GM18907 (cell line): ENCODE data around the gene PAFAH2.
"Not testable (repeated sequence)": the region's sequence is repeated elsewhere in the genome, so short reads cannot be mapped to it uniquely, and the experiment has no call there.

Experiments
- ATAC-seq: cut with Tn5 transposase; IDR thresholded peaks from one replicate; pipeline ENCODE4 v1.9.1; 2021; ENCODE audit warnings: mild to moderate bottlenecking, moderate library complexity; ENCODE audit not compliant: unreplicated experiment

PAFAH2 gene

DNA sequence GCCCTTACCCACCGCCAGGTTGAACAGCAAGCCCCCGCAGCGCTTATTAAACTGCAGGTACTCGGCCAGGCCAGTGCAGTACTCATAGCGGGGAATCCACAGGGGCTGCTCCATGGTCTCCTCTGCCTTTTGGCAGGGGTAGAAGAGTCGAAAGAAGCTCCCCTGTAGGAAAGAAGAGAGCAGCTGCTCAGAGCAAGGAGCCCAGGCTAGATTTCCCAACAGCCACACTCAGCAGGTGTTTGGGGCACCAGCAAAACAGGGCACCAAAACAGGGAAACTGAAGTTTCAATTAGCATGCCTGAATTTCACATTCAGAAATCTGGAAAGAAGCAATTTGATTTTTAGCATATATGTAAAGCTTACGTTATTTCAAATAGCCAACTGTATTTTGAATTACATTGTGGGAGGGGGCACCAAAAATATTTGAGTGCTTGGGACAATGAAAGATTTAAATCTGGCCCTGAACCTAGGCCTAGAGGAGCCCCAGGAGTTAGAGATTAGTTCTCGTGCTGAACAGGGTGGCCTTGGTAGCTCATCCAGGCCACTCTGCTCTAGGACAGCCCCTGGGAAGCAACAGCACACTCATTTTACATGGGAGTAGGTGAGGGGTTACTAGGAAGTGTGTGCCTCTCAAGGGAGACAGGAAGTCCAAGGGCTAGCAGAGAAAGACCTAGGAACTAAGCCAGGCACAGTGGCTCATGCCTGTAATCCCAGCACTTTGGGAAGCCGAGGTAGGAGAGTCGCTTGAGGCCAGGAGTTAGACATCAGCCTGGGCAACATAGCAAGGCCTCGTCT, 8.2 kb downstream of the PAFAH2 start:
- ATAC-seq: no peak

GRCh38 chr1:25987951-25988350, 9.9 kb downstream of the PAFAH2 start:
- no peak for ATAC-seq

DNA sequence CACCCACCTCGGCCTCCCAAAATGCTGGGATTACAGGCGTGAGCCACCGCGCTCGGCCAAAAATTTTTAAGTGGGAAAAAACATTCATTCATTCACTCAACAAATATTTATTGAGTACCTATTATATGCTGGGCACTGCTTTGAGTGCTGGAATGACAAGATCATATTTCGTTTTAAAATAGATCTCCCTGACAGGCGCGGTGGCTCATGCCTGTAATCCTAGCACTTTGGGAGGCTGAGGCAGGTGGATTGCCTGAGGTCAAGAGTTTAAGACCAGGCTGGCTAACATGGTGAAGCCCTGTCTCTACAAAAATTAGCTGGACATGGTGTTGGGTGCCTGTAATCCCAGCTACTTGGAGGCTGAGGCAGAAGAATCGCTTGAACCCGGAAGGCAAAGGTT, 11.1 kb downstream of the PAFAH2 start:
- ATAC-seq: not testable (repeated sequence)

- no peak for ATAC-seq
These were observed 12.2 kb downstream of the PAFAH2 start for GRCh38 chr1:25985670-25986069.

DNA sequence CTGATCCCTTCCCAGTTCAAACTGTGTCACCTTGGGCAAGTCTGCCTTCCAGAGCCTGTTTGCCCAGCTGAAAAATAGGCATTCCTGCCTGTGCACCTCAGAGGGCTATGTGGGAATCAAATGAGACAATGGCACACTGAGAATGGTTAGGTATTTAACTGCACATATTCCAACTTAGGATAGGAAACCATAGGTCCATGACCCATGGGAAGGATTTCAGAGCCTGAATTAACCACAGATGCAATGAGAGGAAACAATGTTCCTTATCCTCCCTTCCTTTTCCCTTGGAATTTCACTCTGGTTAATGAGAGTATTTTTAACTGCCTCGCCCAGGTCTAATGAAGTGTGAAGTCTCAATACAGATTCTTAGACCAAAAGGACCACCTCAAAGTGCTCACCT, 12.7 kb downstream of the PAFAH2 start:
- ATAC-seq: no peak

GRCh38 chr1:25979210-25979609, 18.7 kb downstream of the PAFAH2 start:
- no peak for ATAC-seq

DNA sequence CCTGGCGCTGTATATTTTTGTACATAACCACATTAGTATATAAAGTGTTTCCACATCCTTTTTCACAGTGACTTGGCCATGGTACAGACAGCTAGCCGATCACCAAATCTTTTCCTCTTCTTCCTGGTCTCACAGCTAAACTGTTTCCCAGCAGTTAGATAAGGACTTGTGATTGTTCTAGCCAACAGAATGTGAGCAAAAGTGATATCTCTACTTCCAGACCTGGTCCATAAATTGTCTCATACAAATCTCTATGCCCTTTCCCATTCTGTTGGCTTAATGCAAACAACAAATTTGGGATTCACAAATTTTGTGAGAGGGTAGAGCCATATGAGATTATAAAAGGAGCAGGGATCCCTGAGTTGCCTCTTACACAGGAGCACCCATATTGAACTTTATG, 19.5 kb downstream of the PAFAH2 start:
- ATAC-seq: no peak

DNA sequence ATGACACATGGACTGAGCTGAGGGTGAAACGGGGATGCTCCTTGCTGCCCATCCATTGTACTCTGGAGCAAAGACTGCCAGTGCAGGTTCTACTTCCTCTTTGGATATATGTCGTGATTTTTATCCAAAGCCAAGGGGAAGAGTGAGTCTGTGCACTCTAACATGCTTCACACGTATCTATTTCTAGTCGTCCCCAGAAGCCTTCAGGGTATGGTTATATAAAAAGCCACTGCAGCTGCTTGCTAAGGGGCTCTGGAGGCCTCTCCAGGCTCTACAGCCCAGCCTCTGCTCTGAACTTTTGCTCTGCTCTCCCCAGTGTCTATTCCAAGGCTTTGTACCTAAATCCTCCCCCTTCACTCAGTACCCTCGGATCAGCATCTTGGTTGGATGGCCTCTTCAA, 20.1 kb downstream of the PAFAH2 start:
- no peak for ATAC-seq

DNA sequence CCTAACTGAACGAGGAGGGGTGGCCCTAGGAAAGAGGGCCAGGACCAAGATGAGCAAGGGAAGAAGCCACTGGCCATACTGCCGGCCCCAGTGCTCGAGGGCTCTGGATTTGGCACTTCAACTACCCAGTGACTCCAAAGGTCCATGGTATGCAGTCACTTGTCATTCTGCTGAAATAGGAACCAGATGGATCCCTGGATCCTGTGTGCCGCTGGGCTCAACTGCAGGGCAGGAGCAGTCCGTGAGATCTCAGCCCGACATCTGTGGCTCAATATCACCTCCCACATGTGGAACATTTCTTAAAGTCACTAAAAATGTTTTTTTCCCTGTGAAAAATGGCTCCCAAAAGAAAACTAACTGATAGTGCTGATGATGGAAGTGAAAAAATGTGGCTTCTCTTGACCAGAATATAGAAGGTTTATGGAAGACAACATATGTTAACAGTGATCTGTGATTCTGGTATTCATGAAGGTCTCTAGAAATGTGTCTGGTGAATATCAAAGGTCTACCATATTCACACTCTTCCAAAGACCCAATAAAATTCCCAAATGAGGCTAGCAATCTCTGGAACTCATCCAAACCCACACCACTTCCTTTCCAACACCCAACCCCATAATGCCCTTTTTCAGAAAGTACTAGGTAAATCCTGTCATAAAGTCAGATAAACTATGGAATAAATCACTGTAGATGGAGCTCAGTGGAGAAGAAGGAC, 24.1 kb downstream of the PAFAH2 start:
- no peak for ATAC-seq

- ATAC-seq: no peak
These were observed 26.1 kb downstream of the PAFAH2 start for GRCh38 chr1:25971811-25972180.

GRCh38 chr1:25971066-25971810, 26.6 kb downstream of the PAFAH2 start:
- no peak for ATAC-seq

GRCh38 chr1:25967308-25967707, 30.6 kb downstream of the PAFAH2 start:
- no peak for ATAC-seq

- ATAC-seq: no peak
These were observed 38.3 kb downstream of the PAFAH2 start for GRCh38 chr1:25959611-25960010.

GRCh38 chr1:25958465-25958864, 39.4 kb downstream of the PAFAH2 start:
- ATAC-seq: no peak

DNA sequence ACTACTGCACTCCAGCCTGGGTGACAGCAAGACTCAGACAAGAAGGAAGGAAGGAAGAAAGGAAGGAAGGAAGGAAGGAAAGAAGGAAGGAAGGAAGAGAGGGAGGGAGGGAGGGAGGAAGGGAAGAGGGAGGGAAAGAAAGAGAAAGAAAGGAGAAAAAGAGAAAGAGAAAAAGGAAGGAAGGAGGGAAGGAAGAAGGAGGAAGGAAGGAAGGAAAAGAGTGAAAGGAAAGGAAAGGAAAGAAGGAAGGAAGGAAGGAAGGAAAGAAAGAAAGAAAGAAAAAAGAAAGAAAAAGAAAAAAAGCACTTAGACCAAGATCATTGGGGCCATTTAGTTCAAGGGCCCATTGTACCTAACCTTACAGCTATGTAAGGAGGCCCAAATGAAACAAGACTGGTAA, 42.3 kb downstream of the PAFAH2 start:
- ATAC-seq: no peak

GRCh38 chr1:25954282-25954938, 43.5 kb downstream of the PAFAH2 start:
- no peak for ATAC-seq

DNA sequence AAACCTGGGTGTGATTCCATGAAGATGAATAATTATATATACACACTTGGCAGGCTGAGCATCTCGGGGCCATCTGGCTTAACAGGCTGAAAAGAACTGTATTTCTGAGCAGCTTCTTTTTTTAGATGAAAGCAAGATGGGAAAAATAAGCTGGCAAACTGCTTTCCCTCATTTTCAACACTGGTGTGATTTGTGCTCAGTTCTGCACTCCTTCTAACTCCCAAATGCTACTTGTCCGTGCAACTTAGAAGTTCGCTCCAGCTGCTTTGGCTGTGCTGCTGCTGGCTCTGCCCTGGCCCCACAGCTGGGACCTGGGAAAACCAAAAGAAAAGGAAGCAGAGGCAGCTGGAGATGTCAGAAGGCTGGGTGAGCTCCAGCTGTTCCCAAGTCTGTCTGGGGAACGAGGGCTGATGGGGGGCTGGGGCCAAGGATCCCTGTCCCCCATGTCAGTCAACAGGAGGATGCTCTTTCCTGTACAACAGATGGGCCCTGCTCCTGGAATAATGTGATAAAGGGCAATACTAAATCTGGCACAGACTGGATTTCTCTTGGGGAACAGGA, 44.9 kb downstream of the PAFAH2 start:
- no peak for ATAC-seq

DNA sequence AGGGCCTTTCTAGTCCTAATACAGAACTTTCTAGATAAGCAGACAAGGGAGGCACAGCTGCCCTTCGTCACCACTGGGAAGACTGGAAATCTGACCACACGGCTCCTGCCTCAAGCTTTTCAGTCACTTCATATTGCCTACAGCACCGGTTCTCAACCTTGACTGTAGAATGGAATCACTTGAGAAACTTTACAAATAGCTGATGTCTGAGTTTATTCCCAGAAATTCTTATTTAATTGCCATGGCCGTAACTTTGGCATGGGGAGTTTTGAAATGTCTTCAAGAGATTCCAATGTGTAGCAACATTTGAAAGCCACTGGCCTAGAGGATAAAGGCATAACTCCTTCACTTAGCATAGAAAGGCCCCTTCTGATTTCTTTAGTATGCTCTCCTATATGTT, 49.2 kb downstream of the PAFAH2 start:
- no peak for ATAC-seq

DNA sequence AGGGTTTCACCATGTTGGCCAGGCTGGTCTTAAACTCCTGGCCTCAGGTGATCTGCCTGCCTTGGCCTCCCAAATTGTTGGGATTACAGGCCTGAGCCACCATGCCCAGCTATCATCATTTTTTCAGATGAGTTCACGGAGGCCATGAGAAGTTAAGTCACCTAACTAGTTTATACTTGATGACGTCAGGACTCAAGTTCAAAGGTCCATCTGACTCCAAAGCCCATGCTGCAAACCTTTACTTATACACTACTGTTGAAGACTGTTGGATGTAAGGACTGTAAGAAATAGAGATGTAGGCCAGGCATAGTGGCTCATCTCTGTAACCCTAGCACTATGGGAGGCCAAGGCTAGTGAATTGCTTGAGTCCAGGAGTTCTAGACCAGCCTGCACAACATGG, 50.8 kb downstream of the PAFAH2 start:
- ATAC-seq: no peak

- ATAC-seq: no peak
These were observed 52.1 kb downstream of the PAFAH2 start for GRCh38 chr1:25945761-25946160.

DNA sequence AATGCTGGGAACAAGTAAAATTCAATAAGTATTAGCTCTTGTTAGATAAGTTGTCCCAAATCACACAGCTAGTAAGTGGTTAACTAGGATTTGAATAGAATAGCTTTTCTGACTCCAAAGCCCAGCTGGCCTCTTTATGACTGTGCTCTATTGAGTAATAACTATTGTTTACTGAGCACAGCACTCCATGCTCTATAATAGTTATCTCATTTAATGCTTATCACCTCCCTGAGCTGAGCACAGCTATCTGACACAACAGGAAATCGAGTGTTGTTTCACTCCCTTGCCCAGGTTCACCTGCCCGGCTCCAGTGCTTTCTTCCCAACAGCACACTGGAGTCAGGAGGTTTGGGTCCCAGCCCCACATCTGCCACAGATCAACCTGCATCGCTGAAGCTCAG, 52.9 kb downstream of the PAFAH2 start:
- no peak for ATAC-seq
